Bronchial epithelial cell (primary cell): ENCODE data around the gene CCDC87. TPM values are rescaled to one million over a fixed set of nuclear protein-coding genes. Genes with fewer than 3 reads are reported as not detected.
"Not testable (repeated sequence)": the region's sequence is repeated elsewhere in the genome, so short reads cannot be mapped to it uniquely, and the experiment has no call there.

ENCODE experiments used
- DNase-seq: peaks from one replicate; pipeline ENCODE4 v3.0.0-alpha.2; 2010; ENCODE audit warnings: low read depth
- FAIRE-seq: peaks from 2 replicates; lab custom pipeline; 2011; peaks lifted over from hg19 to GRCh38; lab: Jason Lieb, UNC
- H3K27me3 ChIP-seq: 2 replicates; pipeline ENCODE4 v1.5.1; 2011; ENCODE audit warnings: low read length; ENCODE audit not compliant: control insufficient read depth, insufficient read depth
- H3K36me3 ChIP-seq: 2 replicates; pipeline ENCODE4 v1.5.1; 2011; ENCODE audit warnings: low read length; ENCODE audit not compliant: control insufficient read depth, insufficient read depth
- H3K4me3 ChIP-seq: 2 replicates; pipeline ENCODE4 v1.5.1; 2011; ENCODE audit warnings: mild to moderate bottlenecking, low read depth, low read length, control low read depth
- total RNA-seq: library from RNA; depleted of rRNA; stranded (reverse); fragments of >200 nt; gene quantifications from 2 replicates; pipeline ENCODE4 v1.2.1, GENCODE V29; 2014
- TF ChIP-seq, protein P1 (sequence below): IDR thresholded peaks from 2 replicates; pipeline ENCODE4 v1.5.1; 2011; ENCODE audit warnings: mild to moderate bottlenecking, moderate library complexity, low read length, control low read depth, inconsistent platforms; ENCODE audit not compliant: insufficient read depth, severe bottlenecking

The CCDC87 gene
- total RNA-seq, 1 donor from 2014 or later: under 0.01 TPM

- no peaks in the 10 kb centered on the region for H3K27me3 ChIP-seq
- no peak for DNase-seq
- TF ChIP-seq, protein P1, sequence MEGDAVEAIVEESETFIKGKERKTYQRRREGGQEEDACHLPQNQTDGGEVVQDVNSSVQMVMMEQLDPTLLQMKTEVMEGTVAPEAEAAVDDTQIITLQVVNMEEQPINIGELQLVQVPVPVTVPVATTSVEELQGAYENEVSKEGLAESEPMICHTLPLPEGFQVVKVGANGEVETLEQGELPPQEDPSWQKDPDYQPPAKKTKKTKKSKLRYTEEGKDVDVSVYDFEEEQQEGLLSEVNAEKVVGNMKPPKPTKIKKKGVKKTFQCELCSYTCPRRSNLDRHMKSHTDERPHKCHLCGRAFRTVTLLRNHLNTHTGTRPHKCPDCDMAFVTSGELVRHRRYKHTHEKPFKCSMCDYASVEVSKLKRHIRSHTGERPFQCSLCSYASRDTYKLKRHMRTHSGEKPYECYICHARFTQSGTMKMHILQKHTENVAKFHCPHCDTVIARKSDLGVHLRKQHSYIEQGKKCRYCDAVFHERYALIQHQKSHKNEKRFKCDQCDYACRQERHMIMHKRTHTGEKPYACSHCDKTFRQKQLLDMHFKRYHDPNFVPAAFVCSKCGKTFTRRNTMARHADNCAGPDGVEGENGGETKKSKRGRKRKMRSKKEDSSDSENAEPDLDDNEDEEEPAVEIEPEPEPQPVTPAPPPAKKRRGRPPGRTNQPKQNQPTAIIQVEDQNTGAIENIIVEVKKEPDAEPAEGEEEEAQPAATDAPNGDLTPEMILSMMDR: no peak
- H3K4me3 ChIP-seq: no peak overlapping the region
- FAIRE-seq: no peak
- no peaks in the 10 kb centered on the region for H3K36me3 ChIP-seq
Observed at GRCh38 chr11:66589996-66590675, 2.7 kb downstream of the CCDC87 start.

- not testable (repeated sequence) for H3K36me3 ChIP-seq, H3K4me3 ChIP-seq, DNase-seq, FAIRE-seq, H3K27me3 ChIP-seq
Observed at GRCh38 chr11:66589315-66589714, 3.5 kb downstream of the CCDC87 start.

DNA sequence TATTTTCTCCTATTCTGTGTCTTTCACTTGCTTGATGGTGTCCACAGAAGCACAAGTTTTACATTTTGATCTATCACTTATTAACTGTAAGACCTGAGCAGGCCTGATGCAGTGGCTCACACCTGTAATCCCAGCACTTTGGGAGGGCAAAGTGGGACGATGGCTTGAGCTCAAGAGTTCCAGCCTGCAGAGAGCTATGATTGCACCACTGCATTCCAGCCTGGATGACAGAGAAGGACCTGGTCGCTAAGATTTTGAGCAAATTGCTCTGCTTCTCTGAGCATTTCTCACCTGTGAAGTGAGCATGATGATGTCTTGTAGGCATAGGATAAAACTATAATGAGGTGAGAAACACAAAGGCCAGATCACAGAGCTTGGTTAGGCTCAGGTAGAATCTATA lies 6.7 kb downstream of the CCDC87 start:
- TF ChIP-seq, protein P1: no peak
- Histone ChIP-seq H3K27me3 (no peaks in the 10 kb centered on the region), H3K36me3 (no peaks in the 10 kb centered on the region), H3K4me3 (no peak overlapping the region)
- DNase-seq: no peak
- FAIRE-seq: no peak

DNA sequence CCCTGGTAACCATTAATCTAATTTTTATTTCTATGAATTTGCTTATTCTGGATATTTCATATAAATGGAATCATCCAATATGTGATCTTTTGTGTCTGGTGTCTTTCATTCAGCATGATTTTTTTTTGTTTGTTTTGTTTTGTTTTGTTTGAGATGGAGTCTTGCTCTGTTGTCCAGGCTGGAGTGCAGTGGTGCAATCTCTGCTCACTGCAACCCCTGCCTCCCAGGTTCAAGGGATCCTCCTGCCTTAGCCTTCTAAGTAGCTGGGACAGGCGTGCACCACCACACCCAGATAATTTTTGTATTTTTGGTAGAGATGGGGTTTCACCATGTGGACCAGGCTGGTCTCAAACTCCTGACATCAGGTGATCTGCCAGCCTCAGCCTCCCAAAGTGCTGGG lies 7.4 kb downstream of the CCDC87 start:
- not testable (repeated sequence) for FAIRE-seq, H3K27me3 ChIP-seq, H3K4me3 ChIP-seq, H3K36me3 ChIP-seq, DNase-seq

DNA sequence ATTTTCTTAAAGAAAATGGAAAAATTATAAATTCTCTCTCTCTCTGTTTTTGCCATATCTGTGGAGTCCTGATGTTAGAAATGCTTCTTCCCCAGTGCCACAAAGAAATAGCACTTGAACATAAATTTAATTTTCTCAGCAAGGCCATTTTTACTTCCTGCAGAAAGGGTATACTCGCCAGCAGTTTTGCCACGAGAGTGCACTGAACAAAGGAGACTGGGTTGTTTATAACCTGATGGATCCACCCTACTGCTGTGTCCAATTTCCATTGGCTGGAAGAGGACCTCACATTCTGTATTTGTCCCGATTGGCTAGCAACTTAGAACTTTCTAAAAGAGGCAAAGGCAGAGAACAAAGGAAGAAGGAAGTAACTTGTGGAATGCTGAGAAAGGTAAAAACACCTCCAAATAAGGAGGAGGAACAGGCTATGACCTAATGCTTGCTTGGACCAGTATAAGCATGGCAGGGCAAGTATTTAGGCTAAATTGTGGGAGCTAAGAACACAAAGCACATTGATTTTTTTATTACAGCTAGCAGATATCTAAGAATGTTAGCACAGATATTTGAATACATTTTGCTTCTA lies 10.2 kb downstream of the CCDC87 start:
- not testable (repeated sequence) for FAIRE-seq, H3K4me3 ChIP-seq, DNase-seq, H3K36me3 ChIP-seq, H3K27me3 ChIP-seq

- FAIRE-seq (no peak), DNase-seq (no peak)
- Histone ChIP-seq H3K4me3 (no peak overlapping the region), H3K27me3 (no peaks in the 10 kb centered on the region), H3K36me3 (no peaks in the 10 kb centered on the region)
- TF ChIP-seq, protein P1: no peak
Observed at GRCh38 chr11:66581261-66581660, 11.6 kb downstream of the CCDC87 start.

DNA sequence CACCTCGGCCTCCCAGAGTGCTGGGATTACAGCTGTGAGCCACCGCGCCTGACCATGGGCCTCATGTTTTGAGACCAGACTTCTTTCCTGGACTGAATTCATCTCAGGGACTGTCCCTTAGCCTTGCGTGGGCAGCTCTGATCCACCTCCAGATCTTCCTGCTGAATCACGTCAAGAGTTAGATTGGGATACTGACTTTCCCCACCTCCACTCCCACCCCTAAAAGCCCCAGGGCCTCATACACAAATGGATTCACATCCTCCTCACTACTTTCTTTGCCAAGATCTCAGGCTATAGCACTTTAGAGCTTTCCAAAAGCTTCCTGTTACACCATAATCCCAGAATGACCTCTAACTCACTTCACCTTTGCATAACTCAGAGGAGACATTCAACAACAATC lies 12.1 kb downstream of the CCDC87 start:
- no peak for FAIRE-seq
- TF ChIP-seq, protein P1: no peak
- no peak overlapping the region for H3K4me3 ChIP-seq
- H3K36me3 ChIP-seq: no peaks in the 10 kb centered on the region
- DNase-seq: no peak
- no peaks in the 10 kb centered on the region for H3K27me3 ChIP-seq
